ENCODE measurements around the gene KRT75.

DNA sequence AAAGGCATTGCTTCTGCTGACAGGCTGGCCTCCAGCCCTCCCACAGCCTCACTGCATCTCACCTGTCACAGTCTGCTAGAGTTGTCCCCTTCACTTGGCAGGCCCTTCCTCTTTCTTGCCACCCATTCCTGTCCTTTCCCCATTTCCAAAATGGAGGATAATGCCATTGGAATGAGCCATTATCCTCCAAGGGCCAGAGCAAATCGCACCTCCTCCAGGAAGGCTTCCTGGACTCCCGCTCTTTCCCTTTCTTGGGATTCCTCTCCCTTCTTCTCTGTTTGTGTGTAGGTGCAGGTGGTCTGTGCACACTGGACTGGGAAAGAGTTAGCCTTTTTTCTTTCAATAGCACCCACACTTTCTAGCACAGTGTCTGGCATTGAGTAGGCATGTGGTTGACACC, 31.8 kb downstream of the KRT75 start:
- TF ChIP-seq ZNF362 (tag by site-specific recombination; IDR thresholded peaks at IDR 0.05) (no peak), ZNF521 (tag by site-specific recombination; IDR thresholded peaks at IDR 0.05) (no peak), ZNF785 (tag by site-specific recombination; IDR thresholded peaks at IDR 0.05) (no peak), CTCF (tag by site-specific recombination; IDR thresholded peaks at IDR 0.05) (no peak), KLF9 (tag by site-specific recombination; IDR thresholded peaks at IDR 0.05; ENCODE audit: low read depth) (no peak), ZNF398 (tag by site-specific recombination; IDR thresholded peaks at IDR 0.05) (no peak), ZNF138 (tag by site-specific recombination; IDR thresholded peaks at IDR 0.05; ENCODE audit: borderline replicate concordance) (no peak), ZBTB44 (tag by site-specific recombination; IDR thresholded peaks at IDR 0.05) (no peak), SP7 (tag by site-specific recombination; IDR thresholded peaks at IDR 0.05) (no peak), BCL11A (tag by site-specific recombination; IDR thresholded peaks at IDR 0.05; ENCODE audit: low read depth) (no peak), ZNF280D (tag by site-specific recombination; IDR thresholded peaks at IDR 0.05) (no peak), ZNF707 (tag by site-specific recombination; IDR thresholded peaks at IDR 0.05) (no peak)

Measured in HEK293 (cell line).